ENCODE measurements around the gene NOTCH2.

NOTCH2 gene

GRCh38 chr1:119869995-119870394 lies 199.5 kb downstream of the NOTCH2 start:
- no peak for DNase-seq

GRCh38 chr1:119868176-119868575 lies 201.3 kb downstream of the NOTCH2 start:
- DNase-seq = no peak

GRCh38 chr1:119866451-119866850 lies 203.0 kb downstream of the NOTCH2 start:
- no peak for DNase-seq

GRCh38 chr1:119865627-119866026 lies 203.8 kb downstream of the NOTCH2 start:
- DNase-seq = no peak

GRCh38 chr1:119862276-119862675 lies 207.2 kb downstream of the NOTCH2 start:
- no peak for DNase-seq
